Neural cell (in vitro differentiated cells): ENCODE data around the gene KCNIP2. TPM values are rescaled to one million over a fixed set of nuclear protein-coding genes. Genes with fewer than 3 reads are reported as not detected.

Source experiments
- H2AFZ ChIP-seq: fragments of 200-600, 300-800 bp; sonication (generic), shearing (Covaris generic); 2 replicates; pipeline ENCODE4 v1.6.0; 2014; ENCODE audit warnings: low read depth, mild to moderate bottlenecking, antibody characterized with exemption, low read length, moderate library complexity
- H3F3A ChIP-seq: fragments of 200-600 bp; shearing (Covaris generic); 2 replicates; pipeline ENCODE4 v1.6.1; 2016; ENCODE audit warnings: mild to moderate bottlenecking, moderate library complexity, mixed read lengths, antibody characterized with exemption, low read length; ENCODE audit not compliant: insufficient read depth, poor library complexity, severe bottlenecking
- H3K27ac ChIP-seq: fragments of 200-600, 300-800 bp; sonication (generic), shearing (Covaris generic); 2 replicates; pipeline ENCODE4 v1.5.1; 2014; ENCODE audit warnings: mild to moderate bottlenecking, low read length, moderate library complexity
- H3K27me3 ChIP-seq: fragments of 300-800, 200-600 bp; sonication (generic), shearing (Covaris generic); 2 replicates; pipeline ENCODE4 v1.6.0; 2014; ENCODE audit warnings: mild to moderate bottlenecking, low read depth, low read length, moderate library complexity; ENCODE audit not compliant: insufficient read depth
- H3K36me3 ChIP-seq: fragments of 300-800, 200-600 bp; sonication (generic), shearing (Covaris generic); 2 replicates; pipeline ENCODE4 v1.5.1; 2014; ENCODE audit warnings: mild to moderate bottlenecking, antibody characterized with exemption, low read length, moderate library complexity; ENCODE audit not compliant: insufficient read depth
- H3K4me2 ChIP-seq: fragments of 300-800, 200-600 bp; sonication (generic), shearing (Covaris generic); 2 replicates; pipeline ENCODE4 v1.6.0; 2014; ENCODE audit warnings: mild to moderate bottlenecking, low read length
- H3K4me3 ChIP-seq: fragments of 300-800, 200-600 bp; sonication (generic), shearing (Covaris generic); 2 replicates; pipeline ENCODE4 v1.5.1; 2014; ENCODE audit warnings: mild to moderate bottlenecking, low read length, moderate library complexity
- H3K79me2 ChIP-seq: fragments of 200-600 bp; shearing (Covaris generic); replicated peaks from 2 replicates; pipeline ENCODE4 v1.6.0; 2014; ENCODE audit warnings: mild to moderate bottlenecking, low read length, moderate library complexity; ENCODE audit not compliant: insufficient read depth
- H3K9ac ChIP-seq: fragments of 300-800, 200-600 bp; sonication (generic), shearing (Covaris generic); 2 replicates; pipeline ENCODE4 v1.6.1; 2016; ENCODE audit warnings: mild to moderate bottlenecking, low read length, mixed read lengths
- H3K9me2 ChIP-seq: fragments of 200-600 bp; shearing (Covaris generic); 2 replicates; pipeline ENCODE4 v1.6.1; 2016; ENCODE audit warnings: mild to moderate bottlenecking, low read length, mixed read lengths; ENCODE audit not compliant: insufficient read depth
- H3K9me3 ChIP-seq: fragments of 200-600, 300-800 bp; sonication (generic), shearing (Covaris generic); 2 replicates; pipeline ENCODE4 v1.6.1; 2016; ENCODE audit warnings: mild to moderate bottlenecking, mixed run types, low read length, moderate library complexity, mixed read lengths
- H4K20me1 ChIP-seq: fragments of 200-600 bp; shearing (Covaris generic); 2 replicates; pipeline ENCODE4 v1.6.1; 2016; ENCODE audit warnings: mild to moderate bottlenecking, mixed run types; ENCODE audit not compliant: insufficient read depth
- EP300 ChIP-seq: fragments of 450-650 bp; conservative IDR thresholded peaks from 2 replicates; pipeline ENCODE4 v1.6.1; 2014; ENCODE audit warnings: antibody characterized with exemption, mild to moderate bottlenecking, moderate library complexity; ENCODE audit not compliant: poor library complexity, severe bottlenecking
- EZH2 ChIP-seq: fragments of 200-600, 300-800 bp; shearing (Covaris generic), sonication (generic); IDR thresholded peaks from 2 replicates; pipeline ENCODE4 v1.6.1; 2014; ENCODE audit warnings: antibody characterized with exemption, low read length, borderline replicate concordance, mild to moderate bottlenecking; ENCODE audit not compliant: insufficient read depth, poor library complexity, severe bottlenecking
- POLR2AphosphoS5 ChIP-seq: IDR thresholded peaks from 2 replicates; pipeline ENCODE4 v1.6.1; 2012
- RAD21 ChIP-seq: fragments of 450-650 bp; conservative IDR thresholded peaks from 2 replicates; pipeline ENCODE4 v1.6.1; 2014; ENCODE audit warnings: antibody characterized with exemption, mild to moderate bottlenecking, moderate library complexity
- REST ChIP-seq: IDR thresholded peaks from 2 replicates; pipeline ENCODE4 v1.6.1; 2012; ENCODE audit warnings: borderline replicate concordance
- TAF1 ChIP-seq: IDR thresholded peaks from 2 replicates; pipeline ENCODE4 v1.6.1; 2012; ENCODE audit warnings: low read depth
- polyA plus RNA-seq: library from polyadenylated mRNA; depleted of rRNA; stranded (reverse); fragments of >200 nt; gene quantifications from 2 replicates; pipeline ENCODE4 v1.2.3, GENCODE V29; 2014

Gene KCNIP2
- polyA plus RNA-seq, 1 donor from 2014 or later: 10.0 TPM

- Histone ChIP-seq H3K4me2 (no peak overlapping the region), H3F3A (no peaks in the 10 kb centered on the region), H3K36me3 (no peaks in the 10 kb centered on the region), H4K20me1 (no peaks in the 10 kb centered on the region), H3K27me3 (peaks cover 26% of the 10 kb centered on the region), H3K9ac (no peak overlapping the region), H3K79me2 (no peaks in the 10 kb centered on the region), H3K9me3 (no peaks in the 10 kb centered on the region), H3K4me3 (peak overlapping the region; percentile 50), H3K27ac (no peak overlapping the region), H3K9me2 (no peaks in the 10 kb centered on the region), H2AFZ (no peak overlapping the region)
- TF ChIP-seq REST: no peak
- no peak for TF ChIP-seq POLR2AphosphoS5
- no peak for TF ChIP-seq RAD21
- no peak for TF ChIP-seq EZH2
- no peak for TF ChIP-seq TAF1
- no peak for TF ChIP-seq EP300
Observed at GRCh38 chr10:101840102-101840684, 3.4 kb downstream of the KCNIP2 start.

- H3K27ac ChIP-seq: no peak overlapping the region
Observed at GRCh38 chr10:101839416-101840063, 4.1 kb downstream of the KCNIP2 start.

More at GRCh38 chr10:101839416-101840063, 4.1 kb downstream of the KCNIP2 start:
- no peaks in the 10 kb centered on the region for H3F3A ChIP-seq
- peak overlapping the region; percentile 50 for H3K4me3 ChIP-seq
- H3K9ac ChIP-seq: no peak overlapping the region
- H3K79me2 ChIP-seq: no peaks in the 10 kb centered on the region
- H3K4me2 ChIP-seq: no peak overlapping the region
- peaks cover 26% of the 10 kb centered on the region for H3K27me3 ChIP-seq
- no peak overlapping the region for H2AFZ ChIP-seq
- TF ChIP-seq REST (no peak), EP300 (no peak)
- H4K20me1 ChIP-seq: no peaks in the 10 kb centered on the region
- H3K36me3 ChIP-seq: no peaks in the 10 kb centered on the region
- no peaks in the 10 kb centered on the region for H3K9me3 ChIP-seq
- no peaks in the 10 kb centered on the region for H3K9me2 ChIP-seq
